NOMO-1 (cell line): ENCODE results near the gene MAGED2.
"Not testable (repeated sequence)": the region's sequence is repeated elsewhere in the genome, so short reads cannot be mapped to it uniquely, and the experiment has no call there.

ENCODE experiments used
- DNase-seq, 2 experiments: peaks; one replicate each; lab custom pipeline; 2025; ENCODE audit not compliant: unreplicated experiment in 2 of 2; lab: John Stamatoyannopoulos, UW

MAGED2 gene

GRCh38 chrX:54817220-54817820, 9.8 kb downstream of the MAGED2 start:
- DNase-seq: no peak

GRCh38 chrX:54818221-54818620, 10.7 kb downstream of the MAGED2 start:
- DNase-seq: no peak

GRCh38 chrX:54819201-54819600, 11.7 kb downstream of the MAGED2 start:
- no peak for DNase-seq

- DNase-seq: no peak
These were observed 13.2 kb downstream of the MAGED2 start for GRCh38 chrX:54820737-54821136.

GRCh38 chrX:54821310-54821709, 13.8 kb downstream of the MAGED2 start:
- DNase-seq: no peak

- no peak for DNase-seq
These were observed 16.6 kb downstream of the MAGED2 start for GRCh38 chrX:54824195-54824594.

- no peak for DNase-seq
These were observed 17.2 kb downstream of the MAGED2 start for GRCh38 chrX:54824722-54825121.

GRCh38 chrX:54825716-54826438, 18.3 kb downstream of the MAGED2 start:
- no peak for DNase-seq

- no peak for DNase-seq
These were observed 19.1 kb downstream of the MAGED2 start for GRCh38 chrX:54826598-54826997.

- DNase-seq: no peak
These were observed 31.0 kb downstream of the MAGED2 start for GRCh38 chrX:54838583-54838982.

GRCh38 chrX:54841184-54841874, 33.8 kb downstream of the MAGED2 start:
- not testable (repeated sequence) for DNase-seq

GRCh38 chrX:54842607-54843006, 35.1 kb downstream of the MAGED2 start:
- no peak for DNase-seq

GRCh38 chrX:54843050-54843449, 35.5 kb downstream of the MAGED2 start:
- no peak for DNase-seq

GRCh38 chrX:54847700-54848099, 40.2 kb downstream of the MAGED2 start:
- DNase-seq: not testable (repeated sequence)

- DNase-seq: no peak
These were observed 57.7 kb downstream of the MAGED2 start for GRCh38 chrX:54865208-54865607.
